Measurements from ENCODE around the gene MMP23B.
"Not testable (repeated sequence)": the region's sequence is repeated elsewhere in the genome, so short reads cannot be mapped to it uniquely, and the experiment has no call there.

MMP23B gene

GRCh38 chr1:1629430-1630190, 2.4 kb upstream of the MMP23B start:
- no peaks in the 10 kb centered on the region for H3K36me3 ChIP-seq (ENCODE audit: insufficient read depth, low read length)
- H3K9me3 ChIP-seq (ENCODE audit: low read length) = no peaks in the 10 kb centered on the region
- H3K9ac ChIP-seq (ENCODE audit: low read length) = no peak overlapping the region
- no peaks in the 10 kb centered on the region for H3K4me1 ChIP-seq (ENCODE audit: insufficient read depth, low read length)
- peaks cover 0 to 31% of the 10 kb centered on the region in 2 donors for H3K27me3 ChIP-seq (ENCODE audit: control insufficient read depth in 1 of 2, insufficient read depth in 2 of 2, low read length in 2 of 2)
- H3K27ac ChIP-seq (ENCODE audit: low read depth, low read length) = no peak overlapping the region
- H3K4me3 ChIP-seq (ENCODE audit: low read depth in 1 of 2, low read length in 2 of 2) = no peak overlapping the region

- Histone ChIP-seq H3K4me3 (ENCODE audit: low read depth in 1 of 2, low read length in 2 of 2) (no peak overlapping the region), H3K36me3 (ENCODE audit: insufficient read depth, low read length) (no peaks in the 10 kb centered on the region), H3K27me3 (ENCODE audit: control insufficient read depth in 1 of 2, insufficient read depth in 2 of 2, low read length in 2 of 2) (peaks cover 0 to 31% of the 10 kb centered on the region in 2 donors), H3K9me3 (ENCODE audit: low read length) (no peaks in the 10 kb centered on the region), H3K4me1 (ENCODE audit: insufficient read depth, low read length) (no peaks in the 10 kb centered on the region), H3K9ac (ENCODE audit: low read length) (no peak overlapping the region), H3K27ac (ENCODE audit: low read depth, low read length) (no peak overlapping the region)
Measured at GRCh38 chr1:1630191-1630964, 1.6 kb upstream of the MMP23B start.

- Histone ChIP-seq H3K27ac (ENCODE audit: low read depth, low read length) (no peak overlapping the region), H3K4me3 (ENCODE audit: low read depth in 1 of 2, low read length in 2 of 2) (no peak overlapping the region), H3K9ac (ENCODE audit: low read length) (no peak overlapping the region), H3K4me1 (ENCODE audit: insufficient read depth, low read length) (no peaks in the 10 kb centered on the region), H3K27me3 (ENCODE audit: control insufficient read depth in 1 of 2, insufficient read depth in 2 of 2, low read length in 2 of 2) (peaks cover 0 to 31% of the 10 kb centered on the region in 2 donors), H3K36me3 (ENCODE audit: insufficient read depth, low read length) (no peaks in the 10 kb centered on the region), H3K9me3 (ENCODE audit: low read length) (no peaks in the 10 kb centered on the region)
Measured at GRCh38 chr1:1630965-1631781, 800 bp upstream of the MMP23B start.

- not testable (repeated sequence) for H3K4me1 ChIP-seq (ENCODE audit: insufficient read depth, low read length); H3K36me3 ChIP-seq (ENCODE audit: insufficient read depth, low read length); H3K27ac ChIP-seq (ENCODE audit: low read depth, low read length); H3K4me3 ChIP-seq (ENCODE audit: low read depth in 1 of 2, low read length in 2 of 2); H3K9me3 ChIP-seq (ENCODE audit: low read length); H3K9ac ChIP-seq (ENCODE audit: low read length)
- peaks cover 0 to 29% of the 10 kb centered on the region in 2 donors for H3K27me3 ChIP-seq (ENCODE audit: control insufficient read depth in 1 of 2, insufficient read depth in 2 of 2, low read length in 2 of 2)
Measured at GRCh38 chr1:1633409-1633808, 1.4 kb downstream of the MMP23B start.

- not testable (repeated sequence) for H3K36me3 ChIP-seq (ENCODE audit: insufficient read depth, low read length); H3K4me1 ChIP-seq (ENCODE audit: insufficient read depth, low read length); H3K27ac ChIP-seq (ENCODE audit: low read depth, low read length); H3K9ac ChIP-seq (ENCODE audit: low read length); H3K9me3 ChIP-seq (ENCODE audit: low read length); H3K4me3 ChIP-seq (ENCODE audit: low read depth in 1 of 2, low read length in 2 of 2)
- H3K27me3 ChIP-seq (ENCODE audit: control insufficient read depth in 1 of 2, insufficient read depth in 2 of 2, low read length in 2 of 2) = peaks cover 0 to 23% of the 10 kb centered on the region in 2 donors
Measured at GRCh38 chr1:1634613-1635012, 2.6 kb downstream of the MMP23B start.

- not testable (repeated sequence) for H3K9me3 ChIP-seq (ENCODE audit: low read length); H3K4me1 ChIP-seq (ENCODE audit: insufficient read depth, low read length); H3K27me3 ChIP-seq (ENCODE audit: control insufficient read depth in 1 of 2, insufficient read depth in 2 of 2, low read length in 2 of 2); H3K9ac ChIP-seq (ENCODE audit: low read length); H3K4me3 ChIP-seq (ENCODE audit: low read depth in 1 of 2, low read length in 2 of 2); H3K27ac ChIP-seq (ENCODE audit: low read depth, low read length); H3K36me3 ChIP-seq (ENCODE audit: insufficient read depth, low read length)
Measured at GRCh38 chr1:1636621-1637478, 4.9 kb downstream of the MMP23B start.

GRCh38 chr1:1637479-1637875, 5.5 kb downstream of the MMP23B start:
- H3K9me3 ChIP-seq (ENCODE audit: low read length); H3K27me3 ChIP-seq (ENCODE audit: control insufficient read depth in 1 of 2, insufficient read depth in 2 of 2, low read length in 2 of 2); H3K27ac ChIP-seq (ENCODE audit: low read depth, low read length); H3K36me3 ChIP-seq (ENCODE audit: insufficient read depth, low read length); H3K9ac ChIP-seq (ENCODE audit: low read length); H3K4me3 ChIP-seq (ENCODE audit: low read depth in 1 of 2, low read length in 2 of 2); H3K4me1 ChIP-seq (ENCODE audit: insufficient read depth, low read length): not testable (repeated sequence)

- not testable (repeated sequence) for H3K36me3 ChIP-seq (ENCODE audit: insufficient read depth, low read length); H3K4me3 ChIP-seq (ENCODE audit: low read depth in 1 of 2, low read length in 2 of 2); H3K27me3 ChIP-seq (ENCODE audit: control insufficient read depth in 1 of 2, insufficient read depth in 2 of 2, low read length in 2 of 2); H3K4me1 ChIP-seq (ENCODE audit: insufficient read depth, low read length); H3K9me3 ChIP-seq (ENCODE audit: low read length); H3K9ac ChIP-seq (ENCODE audit: low read length); H3K27ac ChIP-seq (ENCODE audit: low read depth, low read length)
Measured at GRCh38 chr1:1638528-1638927, 6.6 kb downstream of the MMP23B start.

- H3K9me3 ChIP-seq (ENCODE audit: low read length); H3K27me3 ChIP-seq (ENCODE audit: control insufficient read depth in 1 of 2, insufficient read depth in 2 of 2, low read length in 2 of 2); H3K4me3 ChIP-seq (ENCODE audit: low read depth in 1 of 2, low read length in 2 of 2); H3K27ac ChIP-seq (ENCODE audit: low read depth, low read length); H3K36me3 ChIP-seq (ENCODE audit: insufficient read depth, low read length); H3K9ac ChIP-seq (ENCODE audit: low read length); H3K4me1 ChIP-seq (ENCODE audit: insufficient read depth, low read length): not testable (repeated sequence)
Measured at GRCh38 chr1:1639368-1639767, 7.4 kb downstream of the MMP23B start.

- H3K4me1 ChIP-seq (ENCODE audit: insufficient read depth, low read length); H3K27me3 ChIP-seq (ENCODE audit: control insufficient read depth in 1 of 2, insufficient read depth in 2 of 2, low read length in 2 of 2); H3K9ac ChIP-seq (ENCODE audit: low read length); H3K36me3 ChIP-seq (ENCODE audit: insufficient read depth, low read length); H3K4me3 ChIP-seq (ENCODE audit: low read depth in 1 of 2, low read length in 2 of 2); H3K9me3 ChIP-seq (ENCODE audit: low read length); H3K27ac ChIP-seq (ENCODE audit: low read depth, low read length): not testable (repeated sequence)
Measured at GRCh38 chr1:1640081-1640480, 8.1 kb downstream of the MMP23B start.

All from muscle layer of colon (tissue), 2 donors.